GM10847 (cell line): ENCODE measurements around the gene DCAF8.

ENCODE experiments used
- POLR2A ChIP-seq: IDR thresholded peaks from 2 replicates; pipeline ENCODE4 v1.6.1; 2011; ENCODE audit not compliant: insufficient read length; ENCODE audit errors: extremely low read depth

Gene DCAF8

DNA sequence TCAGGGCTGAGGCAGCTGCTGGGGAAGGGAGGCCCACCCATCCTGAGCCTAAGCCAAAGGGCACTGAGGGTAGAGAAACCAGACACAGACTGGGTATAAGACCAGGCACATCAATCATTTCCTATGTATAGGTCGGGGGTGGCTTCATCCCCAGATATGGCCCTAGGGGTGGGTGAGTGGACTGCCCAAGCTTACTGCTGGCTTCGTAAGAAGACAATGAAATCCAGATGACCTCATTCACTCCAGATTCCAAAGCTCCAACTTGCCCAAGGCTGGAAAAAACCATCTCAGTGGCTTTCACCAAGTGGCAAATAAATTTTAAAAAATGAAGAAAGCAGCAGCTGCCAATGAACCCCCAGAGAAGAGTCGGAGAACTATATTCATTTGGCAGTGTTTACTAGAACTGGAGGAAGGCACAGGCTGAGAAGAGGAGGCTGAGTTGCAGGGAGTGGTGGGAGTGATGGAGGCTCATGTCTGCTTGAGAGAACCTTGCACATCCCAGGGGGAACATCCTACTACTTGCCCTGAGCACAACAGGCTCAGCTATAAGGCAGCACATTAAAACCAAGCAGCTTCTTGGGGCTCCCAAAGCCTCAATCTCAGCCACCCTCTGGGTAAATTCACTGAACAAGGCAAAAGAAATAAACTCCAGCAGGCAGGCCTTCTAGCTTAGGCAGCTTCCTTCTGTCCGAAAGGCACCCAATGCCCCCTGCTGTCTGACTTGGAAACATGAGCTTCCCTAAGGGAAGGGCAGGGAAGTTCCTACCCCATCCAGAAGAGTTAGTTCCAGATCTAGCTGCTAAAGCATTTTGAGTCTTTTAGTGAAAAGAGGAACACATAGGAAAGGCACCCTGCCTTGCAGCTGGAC is 43.1 kb downstream of the DCAF8 start:
- TF ChIP-seq POLR2A, result no peak

GRCh38 chr1:160217481-160218051 is 44.8 kb downstream of the DCAF8 start:
- no peak for TF ChIP-seq POLR2A

DNA sequence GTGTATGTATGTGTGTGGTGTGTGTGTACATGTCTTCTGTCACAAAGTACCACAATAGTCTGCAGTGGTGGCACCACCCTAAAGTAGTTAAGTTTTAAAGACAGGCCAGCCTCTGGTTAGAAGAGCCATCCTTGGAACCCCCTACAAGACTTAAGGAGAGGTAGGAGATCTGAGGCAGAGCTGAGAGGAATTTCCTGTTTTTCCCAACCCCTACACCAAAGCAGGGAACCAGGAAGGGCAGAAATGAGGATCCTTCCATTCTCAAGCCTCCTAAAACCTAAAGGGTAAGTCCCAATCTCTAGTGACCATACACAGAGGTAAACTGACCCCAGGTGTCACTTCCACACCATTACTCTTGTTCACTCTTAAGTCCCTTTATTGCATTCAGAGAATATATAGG is 46.0 kb downstream of the DCAF8 start:
- no peak for TF ChIP-seq POLR2A

DNA sequence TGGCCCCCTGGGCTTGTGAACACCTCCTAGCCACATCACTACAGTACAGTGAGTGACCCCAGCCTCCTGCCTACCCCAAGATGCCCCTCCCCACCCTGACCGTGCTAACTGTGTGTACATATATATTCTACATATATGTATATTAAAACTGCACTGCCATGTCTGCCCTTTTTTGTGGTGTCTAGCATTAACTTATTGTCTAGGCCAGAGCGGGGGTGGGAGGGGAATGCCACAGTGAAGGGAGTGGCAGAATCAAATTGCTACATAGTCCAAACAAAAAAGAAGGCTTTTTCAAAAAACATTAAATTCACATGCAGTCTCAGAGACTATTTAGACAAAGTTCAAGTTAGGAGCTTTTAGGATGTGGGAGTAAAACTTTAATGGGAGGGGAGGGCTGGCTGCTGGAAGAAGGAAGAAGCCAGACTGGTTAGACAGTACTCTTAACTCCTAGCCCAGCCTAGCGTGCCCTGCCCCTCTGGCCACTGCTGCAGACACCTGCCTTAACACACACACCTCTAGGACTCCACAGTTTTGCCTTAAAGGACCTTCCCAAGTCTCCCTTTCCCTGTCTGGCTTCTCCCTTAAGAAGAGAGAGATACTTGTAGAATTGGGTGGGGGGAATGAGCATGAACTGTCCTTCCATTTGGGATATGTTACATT is 47.7 kb downstream of the DCAF8 start:
- TF ChIP-seq POLR2A, result no peak

DNA sequence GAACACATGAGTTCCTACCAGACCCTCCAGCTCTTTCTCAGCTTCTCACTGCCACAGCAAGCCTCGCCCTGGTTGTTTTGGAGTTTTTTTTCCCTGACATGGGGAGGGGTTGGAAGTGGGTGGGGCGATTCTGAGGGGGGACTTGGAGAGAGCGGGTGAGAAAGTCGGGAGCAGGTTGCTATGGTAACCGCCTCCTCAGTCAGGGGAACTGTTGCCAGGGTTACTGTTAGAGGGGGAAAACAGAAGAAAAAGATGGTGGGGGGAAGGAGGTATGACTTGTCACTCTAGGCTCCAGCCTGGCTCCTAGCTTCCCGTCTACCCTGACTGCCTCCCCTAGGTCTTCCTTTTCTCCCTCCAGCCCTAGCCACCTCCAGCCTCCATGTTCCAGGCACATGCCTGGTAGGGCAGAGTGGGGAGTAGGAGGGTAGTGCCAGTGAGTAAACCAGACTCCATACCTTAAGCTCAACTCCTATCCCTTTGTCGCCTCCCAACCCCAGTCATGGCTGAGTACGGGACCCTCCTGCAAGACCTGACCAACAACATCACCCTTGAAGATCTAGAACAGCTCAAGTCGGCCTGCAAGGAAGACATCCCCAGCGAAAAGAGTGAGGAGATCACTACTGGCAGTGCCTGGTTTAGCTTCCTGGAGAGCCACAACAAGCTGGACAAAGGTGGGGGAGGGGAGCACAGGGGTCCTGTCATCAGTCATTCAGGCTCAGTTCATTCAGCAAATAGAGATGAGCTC is 51.1 kb downstream of the DCAF8 start:
- no peak for TF ChIP-seq POLR2A

DNA sequence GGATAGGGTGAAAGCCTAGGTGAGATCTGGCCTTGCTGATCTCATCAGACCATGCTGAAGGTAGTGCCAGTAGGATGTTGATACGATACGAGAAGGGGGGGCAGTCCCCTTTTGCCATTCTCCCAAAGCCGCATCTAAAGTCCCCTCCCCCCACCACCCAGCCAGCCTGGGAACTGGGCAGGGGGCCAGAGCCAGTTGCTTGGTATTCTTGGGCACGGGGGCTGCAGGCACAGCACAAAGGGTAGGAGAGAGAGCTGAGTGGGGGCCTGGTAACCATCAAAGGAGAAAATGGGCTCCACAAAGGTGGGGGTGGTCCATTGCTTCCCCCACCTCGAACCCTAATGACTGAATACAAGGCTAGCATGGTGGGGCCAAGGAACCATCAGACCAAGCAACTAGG is 51.8 kb downstream of the DCAF8 start:
- TF ChIP-seq POLR2A, result no peak

DNA sequence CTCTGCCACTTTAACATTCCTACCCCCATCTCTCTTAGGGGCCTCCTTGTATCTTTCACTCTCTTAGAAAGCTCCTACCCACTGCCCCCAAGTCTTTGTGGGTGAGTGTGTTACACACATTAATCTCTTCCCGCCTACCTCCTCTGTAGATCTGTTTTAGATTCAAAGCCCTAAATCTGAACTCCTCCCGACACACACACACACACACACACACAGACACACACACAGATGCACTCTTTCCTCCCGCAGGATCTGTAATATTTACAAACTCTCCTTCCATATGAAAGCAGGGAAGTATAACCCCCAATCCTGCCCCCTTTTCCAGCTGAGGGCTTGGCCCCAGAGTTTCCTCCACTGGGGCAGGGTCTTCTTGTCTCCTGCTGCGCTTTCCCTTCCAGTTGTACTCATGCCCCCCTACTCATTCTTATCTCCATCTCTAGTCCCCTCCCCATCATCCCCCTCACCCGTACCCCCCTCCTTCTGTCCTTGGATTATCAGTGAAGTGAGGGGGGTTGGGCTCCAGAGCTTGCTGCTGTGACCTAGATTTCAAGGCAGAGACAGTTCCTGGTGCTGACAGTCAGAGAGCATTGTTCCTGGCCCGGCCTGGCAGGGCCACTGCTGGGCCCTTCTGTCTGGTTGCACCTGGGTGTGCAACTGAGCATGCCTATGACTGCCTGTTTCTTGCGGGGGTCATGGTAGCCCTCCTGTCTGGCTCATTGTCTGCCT is 52.9 kb downstream of the DCAF8 start:
- TF ChIP-seq POLR2A, result no peak

- no peak for TF ChIP-seq POLR2A
Measured at GRCh38 chr1:160208557-160209320, 53.6 kb downstream of the DCAF8 start.

- no peak for TF ChIP-seq POLR2A
Measured at GRCh38 chr1:160207771-160208556, 54.4 kb downstream of the DCAF8 start.

GRCh38 chr1:160207118-160207650 is 55.2 kb downstream of the DCAF8 start:
- TF ChIP-seq POLR2A, result no peak

GRCh38 chr1:160206421-160207117 is 55.8 kb downstream of the DCAF8 start:
- no peak for TF ChIP-seq POLR2A

GRCh38 chr1:160206036-160206389 is 56.3 kb downstream of the DCAF8 start:
- TF ChIP-seq POLR2A, result no peak
